Bronchial epithelial cell (primary cell): ENCODE results near the gene CDCA7. TPM values are rescaled to one million over a fixed set of nuclear protein-coding genes. Genes with fewer than 3 reads are reported as not detected.

Experiments
- DNase-seq: peaks from one replicate; pipeline ENCODE4 v3.0.0-alpha.2; 2010; ENCODE audit warnings: low read depth
- FAIRE-seq: peaks from 2 replicates; lab custom pipeline; 2011; peaks lifted over from hg19 to GRCh38; lab: Jason Lieb, UNC
- H3K27me3 ChIP-seq: 2 replicates; pipeline ENCODE4 v1.5.1; 2011; ENCODE audit warnings: low read length; ENCODE audit not compliant: control insufficient read depth, insufficient read depth
- H3K36me3 ChIP-seq: 2 replicates; pipeline ENCODE4 v1.5.1; 2011; ENCODE audit warnings: low read length; ENCODE audit not compliant: control insufficient read depth, insufficient read depth
- H3K4me3 ChIP-seq: 2 replicates; pipeline ENCODE4 v1.5.1; 2011; ENCODE audit warnings: mild to moderate bottlenecking, low read depth, low read length, control low read depth
- total RNA-seq: library from RNA; depleted of rRNA; stranded (reverse); fragments of >200 nt; gene quantifications from 2 replicates; pipeline ENCODE4 v1.2.1, GENCODE V29; 2014
- TF ChIP-seq, protein P1 (sequence below): IDR thresholded peaks from 2 replicates; pipeline ENCODE4 v1.5.1; 2011; ENCODE audit warnings: mild to moderate bottlenecking, moderate library complexity, low read length, control low read depth, inconsistent platforms; ENCODE audit not compliant: insufficient read depth, severe bottlenecking

The CDCA7 gene
- total RNA-seq, 1 donor from 2014 or later, result 2.4 TPM

DNA sequence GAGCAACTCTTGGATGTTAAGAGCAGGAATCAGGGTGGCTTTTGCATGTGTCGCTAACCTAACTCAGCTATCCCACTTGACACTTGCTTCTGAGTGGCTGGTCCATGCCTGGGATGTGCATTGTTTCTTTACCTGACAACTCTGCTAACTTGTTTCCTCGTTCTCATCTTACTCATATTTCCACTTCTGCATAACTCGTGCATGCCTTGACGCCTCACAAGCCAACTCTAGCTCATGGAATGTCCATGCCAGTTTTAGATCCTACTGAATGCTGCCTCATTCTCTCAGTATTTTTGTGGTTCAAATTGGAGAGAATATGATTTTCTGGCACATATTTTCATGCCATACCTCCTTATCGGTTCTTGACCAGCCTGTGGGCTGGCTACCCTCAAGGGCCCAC is 52.5 kb downstream of the CDCA7 start:
- FAIRE-seq, result no peak
- TF ChIP-seq, protein P1, sequence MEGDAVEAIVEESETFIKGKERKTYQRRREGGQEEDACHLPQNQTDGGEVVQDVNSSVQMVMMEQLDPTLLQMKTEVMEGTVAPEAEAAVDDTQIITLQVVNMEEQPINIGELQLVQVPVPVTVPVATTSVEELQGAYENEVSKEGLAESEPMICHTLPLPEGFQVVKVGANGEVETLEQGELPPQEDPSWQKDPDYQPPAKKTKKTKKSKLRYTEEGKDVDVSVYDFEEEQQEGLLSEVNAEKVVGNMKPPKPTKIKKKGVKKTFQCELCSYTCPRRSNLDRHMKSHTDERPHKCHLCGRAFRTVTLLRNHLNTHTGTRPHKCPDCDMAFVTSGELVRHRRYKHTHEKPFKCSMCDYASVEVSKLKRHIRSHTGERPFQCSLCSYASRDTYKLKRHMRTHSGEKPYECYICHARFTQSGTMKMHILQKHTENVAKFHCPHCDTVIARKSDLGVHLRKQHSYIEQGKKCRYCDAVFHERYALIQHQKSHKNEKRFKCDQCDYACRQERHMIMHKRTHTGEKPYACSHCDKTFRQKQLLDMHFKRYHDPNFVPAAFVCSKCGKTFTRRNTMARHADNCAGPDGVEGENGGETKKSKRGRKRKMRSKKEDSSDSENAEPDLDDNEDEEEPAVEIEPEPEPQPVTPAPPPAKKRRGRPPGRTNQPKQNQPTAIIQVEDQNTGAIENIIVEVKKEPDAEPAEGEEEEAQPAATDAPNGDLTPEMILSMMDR, result no peak
- peak; percentile 83 for DNase-seq
- Histone ChIP-seq H3K27me3 (no peaks in the 10 kb centered on the region), H3K36me3 (no peaks in the 10 kb centered on the region), H3K4me3 (no peak overlapping the region)

DNA sequence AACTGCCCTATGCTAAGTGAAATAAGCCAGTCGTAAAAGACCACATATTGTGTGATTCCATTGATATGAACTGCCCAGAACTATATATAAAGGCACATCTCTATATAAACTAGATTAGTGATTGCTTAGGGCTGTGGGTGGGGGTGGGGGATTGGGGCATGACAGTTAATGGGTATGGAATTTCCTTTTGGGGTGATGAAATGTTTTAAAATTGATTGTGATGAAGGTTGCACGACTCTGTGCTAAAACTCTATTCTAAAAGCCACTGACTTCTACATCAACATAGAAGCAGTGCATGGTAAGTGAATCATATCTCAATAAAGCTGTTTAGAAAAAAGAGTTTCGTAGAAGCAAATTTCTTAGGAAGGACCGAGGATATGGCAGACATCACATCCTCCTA is 53.0 kb downstream of the CDCA7 start:
- no peaks in the 10 kb centered on the region for H3K36me3 ChIP-seq
- no peak overlapping the region for H3K4me3 ChIP-seq
- TF ChIP-seq, protein P1, result no peak
- FAIRE-seq, result no peak
- H3K27me3 ChIP-seq, result no peaks in the 10 kb centered on the region
- DNase-seq, result peak; percentile 52

DNA sequence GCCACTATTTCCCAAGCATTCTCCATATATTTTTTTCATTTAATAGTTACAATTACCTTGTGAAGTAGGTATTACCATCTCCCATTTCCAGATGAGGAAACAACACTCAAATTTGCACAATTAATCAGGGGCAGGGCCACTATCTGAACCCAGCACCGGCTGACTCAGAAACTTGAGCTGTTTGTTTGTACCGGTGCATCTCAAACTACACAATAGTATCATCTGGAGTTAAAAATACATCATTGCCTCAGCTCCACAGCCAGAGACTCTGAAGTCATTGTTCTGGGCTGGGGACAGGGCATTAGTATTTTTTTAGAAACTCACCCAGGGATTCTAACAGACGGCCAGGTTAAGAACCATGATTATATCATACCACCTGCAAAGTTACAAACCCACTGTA is 55.9 kb downstream of the CDCA7 start:
- Histone ChIP-seq H3K4me3 (no peak overlapping the region), H3K36me3 (no peaks in the 10 kb centered on the region), H3K27me3 (no peaks in the 10 kb centered on the region)
- TF ChIP-seq, protein P1, result no peak
- FAIRE-seq, result no peak
- peak; percentile 26 for DNase-seq

DNA sequence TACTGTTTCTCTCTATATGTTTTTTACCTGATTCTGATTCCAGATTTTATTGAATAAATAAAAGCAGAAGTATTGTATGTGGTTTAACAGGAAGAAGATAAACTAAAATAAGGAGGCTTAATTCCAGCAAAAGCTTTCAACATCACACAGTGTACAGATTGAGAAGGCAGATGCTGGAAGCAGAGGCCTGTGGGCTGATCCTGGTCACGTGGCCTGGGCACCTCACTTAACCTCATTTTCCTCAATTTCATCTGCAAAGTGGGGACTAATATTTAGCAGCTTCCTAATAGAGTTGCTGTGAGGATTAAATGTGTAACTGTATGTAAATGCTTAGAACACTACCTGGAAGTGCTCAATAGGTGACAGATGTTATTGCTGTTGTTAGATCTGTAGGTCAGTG is 58.0 kb downstream of the CDCA7 start:
- Histone ChIP-seq H3K27me3 (no peaks in the 10 kb centered on the region), H3K4me3 (no peak overlapping the region), H3K36me3 (no peaks in the 10 kb centered on the region)
- DNase-seq (no peak), FAIRE-seq (no peak)
- TF ChIP-seq, protein P1, result no peak

DNA sequence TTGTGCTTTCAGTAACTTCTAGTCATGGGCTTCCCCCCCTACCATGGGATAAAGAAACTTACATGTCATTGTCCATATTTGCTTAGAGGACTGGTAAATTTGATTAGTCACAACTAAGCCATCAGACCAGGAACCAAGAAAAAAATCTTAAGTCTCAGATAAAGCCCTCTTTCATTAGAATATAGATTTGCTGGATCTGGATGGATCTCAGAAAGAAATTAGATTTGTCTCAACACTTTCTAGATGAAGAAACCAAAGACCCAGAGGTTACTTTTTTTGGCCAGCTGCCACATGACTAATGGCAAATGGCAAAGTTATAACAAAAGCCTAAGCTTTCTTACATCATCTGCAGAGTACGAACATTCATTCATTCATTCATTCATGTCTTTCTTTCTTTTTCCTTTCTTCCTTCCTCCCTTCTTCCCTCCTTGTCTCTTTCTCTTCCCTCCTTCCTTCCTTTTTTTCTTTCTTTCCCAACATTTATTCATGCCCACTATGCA is 60.2 kb downstream of the CDCA7 start:
- Histone ChIP-seq H3K4me3 (no peak overlapping the region), H3K27me3 (no peaks in the 10 kb centered on the region), H3K36me3 (no peaks in the 10 kb centered on the region)
- TF ChIP-seq, protein P1, result no peak
- DNase-seq (peak; percentile 84), FAIRE-seq (no peak)
